Activated T-cell treated with anti-CD3 and anti-CD28 coated beads, Interleukin-2, amount 50 U/mL, for 24 hours (primary cell): Measurements from ENCODE around the gene ADRB1.

Source experiments
- DNase-seq: peaks from one replicate; pipeline ENCODE4 v3.0.0-alpha.2; 2020
- H3K27ac Mint-ChIP-seq: 2 replicates; pipeline ENCODE4 v1.8.0; 2020; ENCODE audit warnings: mild to moderate bottlenecking, mixed read lengths
- H3K27me3 Mint-ChIP-seq: 2 replicates; pipeline ENCODE4 v1.8.0; 2020; ENCODE audit warnings: mixed read lengths
- H3K36me3 Mint-ChIP-seq: 2 replicates; pipeline ENCODE4 v1.8.0; 2020; ENCODE audit warnings: low read depth, mixed read lengths
- H3K4me1 Mint-ChIP-seq: 2 replicates; pipeline ENCODE4 v1.8.0; 2020; ENCODE audit warnings: low read depth, mixed read lengths
- H3K4me3 Mint-ChIP-seq: 2 replicates; pipeline ENCODE4 v1.8.0; 2020; ENCODE audit warnings: mild to moderate bottlenecking, moderate library complexity, mixed read lengths
- H3K9me3 Mint-ChIP-seq: 2 replicates; pipeline ENCODE4 v1.8.0; 2020; ENCODE audit warnings: mixed read lengths

ADRB1 gene

DNA sequence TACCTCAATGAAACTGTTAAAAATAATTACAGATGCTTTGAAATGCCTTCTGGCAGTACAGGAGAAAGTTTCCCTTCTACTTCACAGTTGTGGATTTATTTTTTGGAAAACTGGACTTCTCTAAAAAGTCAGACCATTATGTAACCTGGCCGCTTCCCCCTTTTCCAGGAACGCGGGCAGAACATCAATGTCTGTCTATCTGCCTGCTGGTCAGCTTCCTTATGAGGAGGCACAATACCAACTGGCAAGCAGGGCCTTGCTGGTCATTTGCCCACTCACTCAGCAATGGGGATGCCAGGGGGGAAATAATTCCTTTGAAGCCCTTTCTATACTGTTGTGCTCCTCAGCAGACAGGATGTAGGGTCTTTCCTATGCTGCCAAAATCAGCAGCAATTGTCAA, 22.5 kb upstream of the ADRB1 start:
- no peak overlapping the region for H3K4me3 Mint-ChIP-seq
- DNase-seq: no peak
- peaks cover 5% of the 10 kb centered on the region for H3K27me3 Mint-ChIP-seq
- H3K27ac Mint-ChIP-seq: no peak overlapping the region
- H3K4me1 Mint-ChIP-seq: peaks cover 14% of the 10 kb centered on the region
- H3K36me3 Mint-ChIP-seq: no peaks in the 10 kb centered on the region
- H3K9me3 Mint-ChIP-seq: no peaks in the 10 kb centered on the region

DNA sequence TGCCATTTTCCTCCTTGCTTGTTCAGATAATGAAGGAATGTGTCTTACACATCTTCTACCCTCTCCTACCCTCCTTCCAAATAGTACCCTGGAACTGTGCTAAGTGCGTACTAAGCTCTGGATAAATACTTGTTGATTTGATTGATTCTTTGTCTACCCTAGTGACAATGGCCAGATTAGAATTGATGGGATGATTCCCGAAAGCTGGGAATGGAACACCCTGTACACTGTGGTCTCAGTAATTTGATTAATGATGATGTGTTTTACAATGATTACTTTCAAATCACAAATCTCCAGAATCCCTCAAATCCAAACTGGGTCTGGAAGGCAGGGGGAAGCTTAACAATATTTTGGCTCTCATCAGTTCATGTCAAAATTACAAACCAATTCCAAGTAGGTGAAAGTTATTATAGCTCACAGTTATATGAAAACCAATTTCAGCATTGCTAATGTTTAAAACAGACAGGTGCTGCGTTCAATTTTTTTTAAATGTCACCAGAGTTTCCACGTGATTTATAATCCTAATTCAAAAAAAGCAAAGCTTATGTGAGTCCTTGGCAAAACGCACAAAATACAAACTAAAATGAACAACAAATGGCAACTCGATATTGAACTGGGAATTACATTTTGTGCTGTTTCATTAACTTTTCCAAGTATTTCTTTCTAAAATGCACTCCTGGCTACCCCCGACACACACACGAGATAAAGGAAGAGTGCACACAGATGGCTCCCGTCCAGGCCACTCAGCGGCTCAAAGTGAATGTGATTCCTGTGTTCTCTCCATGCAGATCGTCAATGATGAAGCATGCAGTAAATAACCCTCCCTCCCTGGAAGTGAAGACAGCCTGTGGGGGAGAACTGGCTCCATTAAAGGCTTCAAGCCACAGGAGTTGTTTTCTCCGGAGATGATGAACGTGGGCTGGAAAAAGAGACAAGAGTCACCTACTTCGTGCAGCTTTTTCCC, 21.7 kb upstream of the ADRB1 start:
- Mint-ChIP-seq H3K9me3 (no peaks in the 10 kb centered on the region), H3K27ac (no peak overlapping the region), H3K4me1 (peaks cover 14% of the 10 kb centered on the region), H3K36me3 (no peaks in the 10 kb centered on the region), H3K4me3 (no peak overlapping the region), H3K27me3 (peaks cover 5% of the 10 kb centered on the region)
- no peak for DNase-seq

DNA sequence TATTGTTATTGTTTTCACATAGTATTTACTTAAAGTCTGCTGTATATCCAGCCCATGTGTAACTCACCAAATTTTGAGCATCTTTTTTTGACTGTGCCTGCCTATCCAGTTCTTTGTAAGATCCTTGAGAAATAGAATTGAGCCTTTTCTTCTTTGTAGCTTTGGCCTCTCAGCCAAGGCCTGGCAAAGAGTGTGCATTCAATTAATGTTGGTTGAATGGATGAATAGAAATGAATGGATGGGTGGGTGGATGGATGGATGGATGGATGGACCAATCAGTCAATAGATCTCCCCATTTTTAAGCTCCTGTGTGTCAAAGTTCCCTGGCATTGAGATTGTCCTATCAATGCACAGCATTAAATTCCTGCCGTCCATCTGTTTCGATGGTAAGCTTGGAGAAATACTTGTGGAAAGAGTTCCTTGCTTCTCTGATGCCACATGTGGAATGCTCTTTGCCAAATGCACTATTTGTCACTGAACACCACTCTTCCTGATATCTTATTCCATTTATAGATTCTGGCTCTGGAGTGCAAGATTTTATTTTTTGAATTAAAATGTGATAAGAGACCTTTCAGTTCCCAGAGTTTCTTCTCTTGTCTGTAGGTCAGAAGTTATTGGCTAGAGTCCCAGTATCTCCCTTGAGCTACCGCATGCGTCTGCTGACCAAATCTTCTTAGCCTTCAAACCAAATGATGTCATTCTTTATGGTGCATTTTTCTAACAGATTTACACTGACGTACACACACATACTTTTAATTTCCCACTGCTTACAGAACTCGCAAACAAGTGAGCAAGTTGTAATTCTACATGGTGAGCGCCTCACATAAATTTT, 20.7 kb upstream of the ADRB1 start:
- peaks cover 5% of the 10 kb centered on the region for H3K27me3 Mint-ChIP-seq
- H3K4me1 Mint-ChIP-seq: peaks cover 14% of the 10 kb centered on the region

DNA sequence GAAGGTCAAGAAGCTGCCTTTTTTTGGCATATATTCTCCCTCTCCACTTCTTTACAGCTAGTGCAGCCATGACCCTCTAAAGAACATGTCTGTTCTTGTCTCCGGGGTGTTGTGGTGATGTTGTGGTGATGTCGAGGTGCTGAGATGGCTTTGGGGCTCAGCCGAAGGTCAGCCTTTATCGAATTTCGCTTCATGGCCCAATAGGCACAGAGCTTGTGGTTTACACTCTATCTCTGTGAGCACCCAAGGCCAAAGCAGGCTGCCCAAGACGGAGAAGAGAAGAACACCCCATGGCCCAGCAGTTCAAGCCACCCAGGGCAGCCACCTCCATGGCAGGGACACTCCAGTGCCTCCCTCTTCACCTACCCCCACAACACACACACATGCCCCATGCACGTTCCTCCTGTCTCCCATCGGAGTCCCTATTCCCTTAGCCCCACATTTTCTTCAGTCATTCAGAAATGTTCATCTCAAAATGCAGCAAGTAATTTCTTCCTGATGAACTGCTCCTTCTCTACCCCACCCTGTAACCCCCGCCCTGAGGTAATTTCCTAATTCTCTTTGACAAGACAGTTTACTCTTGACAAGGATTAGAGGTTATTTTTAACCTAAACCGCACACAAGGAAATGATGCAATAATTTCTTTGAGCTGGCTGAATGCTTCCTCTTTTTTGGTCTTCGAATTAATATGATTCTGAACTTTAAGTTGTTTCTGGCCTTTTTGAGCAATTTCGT, 18.6 kb upstream of the ADRB1 start:
- Mint-ChIP-seq H3K36me3 (no peaks in the 10 kb centered on the region), H3K4me3 (no peak overlapping the region), H3K4me1 (peaks cover 14% of the 10 kb centered on the region), H3K27me3 (peaks cover 13% of the 10 kb centered on the region), H3K27ac (peak overlapping the region; percentile 6), H3K9me3 (no peaks in the 10 kb centered on the region)
- DNase-seq: no peak

More for the DNA sequence above, 20.7 kb upstream of the ADRB1 start:
- Mint-ChIP-seq H3K9me3 (no peaks in the 10 kb centered on the region), H3K27ac (no peak overlapping the region), H3K4me3 (no peak overlapping the region), H3K36me3 (no peaks in the 10 kb centered on the region)
- no peak for DNase-seq

DNA sequence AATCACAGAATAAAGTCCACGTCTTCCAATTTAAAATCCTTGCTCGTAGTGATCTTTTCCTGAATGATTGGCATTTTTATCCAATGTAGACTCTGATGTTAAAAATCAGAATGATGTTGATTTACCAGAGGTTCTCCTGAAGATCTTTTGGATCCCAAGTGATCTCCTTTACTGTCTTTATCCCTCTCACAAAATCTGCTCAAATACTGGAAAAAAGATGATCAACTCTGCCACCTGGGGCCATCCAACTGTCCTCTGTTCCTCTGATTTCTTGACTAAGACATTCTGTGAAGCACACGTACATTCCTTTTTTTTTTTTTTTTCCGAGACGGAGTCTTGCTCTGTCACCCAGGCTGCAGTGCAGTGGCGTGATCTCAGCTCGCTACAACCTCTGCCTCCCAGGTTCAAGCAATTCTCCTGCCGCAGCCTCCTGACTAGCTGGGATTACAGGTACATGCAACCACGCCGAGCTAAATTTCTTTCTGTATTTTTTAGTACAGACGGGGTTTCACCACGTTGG, 18.0 kb upstream of the ADRB1 start:
- Mint-ChIP-seq H3K9me3 (no peaks in the 10 kb centered on the region), H3K36me3 (no peaks in the 10 kb centered on the region), H3K27me3 (peaks cover 14% of the 10 kb centered on the region), H3K4me1 (peaks cover 14% of the 10 kb centered on the region), H3K4me3 (no peak overlapping the region), H3K27ac (peak overlapping the region; percentile 6)
- DNase-seq: no peak

DNA sequence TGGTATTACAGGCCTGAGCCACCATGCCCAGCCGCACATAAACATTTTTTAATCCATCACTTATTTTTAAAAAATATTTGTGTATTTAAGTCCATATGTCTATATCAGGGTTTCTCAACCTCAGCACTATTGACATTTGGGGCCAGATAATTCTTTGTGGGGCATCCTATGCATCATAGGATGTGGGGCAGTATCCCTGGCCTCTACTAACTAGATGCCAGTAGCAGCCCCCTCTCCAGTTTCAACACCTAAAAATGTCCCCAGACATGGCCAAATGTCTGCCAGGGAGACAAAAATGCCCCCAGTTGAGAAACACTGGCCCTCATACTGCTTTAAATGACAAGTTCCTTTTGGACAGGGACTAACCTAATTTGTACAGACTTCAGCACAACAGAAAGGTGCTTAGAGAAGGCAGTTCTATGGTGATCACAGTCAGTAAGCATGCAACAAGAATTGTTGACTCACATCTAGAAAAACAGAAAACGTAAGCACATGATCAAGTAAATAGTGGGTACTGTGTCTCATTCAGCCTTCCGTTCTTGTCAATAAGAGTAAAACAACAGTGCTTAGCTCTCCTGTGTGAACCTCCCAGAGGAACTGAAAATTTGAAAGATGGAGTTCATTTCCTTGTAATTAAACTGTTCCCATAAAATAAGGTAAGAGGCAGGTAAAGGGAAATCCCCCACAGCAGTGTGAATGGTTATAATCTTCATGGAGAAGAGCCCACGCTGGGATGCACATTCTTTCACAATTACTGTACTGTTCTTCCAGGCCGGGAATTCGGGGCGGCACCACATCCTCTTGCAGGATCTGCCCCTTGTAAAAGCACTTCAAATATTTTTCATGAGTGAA, 17.3 kb upstream of the ADRB1 start:
- Mint-ChIP-seq H3K27me3 (peaks cover 17% of the 10 kb centered on the region), H3K36me3 (no peaks in the 10 kb centered on the region), H3K9me3 (no peaks in the 10 kb centered on the region), H3K4me3 (no peak overlapping the region), H3K4me1 (peaks cover 14% of the 10 kb centered on the region), H3K27ac (no peak overlapping the region)
- DNase-seq: no peak

DNA sequence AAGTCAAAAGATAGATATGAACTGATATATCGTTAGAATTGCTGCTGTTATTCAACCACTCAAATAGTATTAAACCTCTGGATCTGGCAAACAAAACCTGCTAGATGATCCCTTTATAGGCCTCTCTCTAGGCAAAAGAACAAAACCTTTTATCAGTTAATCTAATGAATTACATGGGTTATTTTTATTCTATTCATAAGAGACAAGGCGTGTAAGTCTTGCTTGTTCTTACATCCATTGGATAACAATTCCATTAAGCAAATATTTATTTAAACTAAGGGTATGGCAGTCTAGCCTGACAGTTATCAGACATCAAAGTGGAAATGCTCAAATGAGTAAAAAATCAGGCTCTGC, 16.6 kb upstream of the ADRB1 start:
- Mint-ChIP-seq H3K9me3 (no peaks in the 10 kb centered on the region), H3K4me3 (no peak overlapping the region), H3K27ac (no peak overlapping the region), H3K4me1 (peaks cover 14% of the 10 kb centered on the region), H3K36me3 (no peaks in the 10 kb centered on the region), H3K27me3 (peaks cover 17% of the 10 kb centered on the region)
- no peak for DNase-seq

DNA sequence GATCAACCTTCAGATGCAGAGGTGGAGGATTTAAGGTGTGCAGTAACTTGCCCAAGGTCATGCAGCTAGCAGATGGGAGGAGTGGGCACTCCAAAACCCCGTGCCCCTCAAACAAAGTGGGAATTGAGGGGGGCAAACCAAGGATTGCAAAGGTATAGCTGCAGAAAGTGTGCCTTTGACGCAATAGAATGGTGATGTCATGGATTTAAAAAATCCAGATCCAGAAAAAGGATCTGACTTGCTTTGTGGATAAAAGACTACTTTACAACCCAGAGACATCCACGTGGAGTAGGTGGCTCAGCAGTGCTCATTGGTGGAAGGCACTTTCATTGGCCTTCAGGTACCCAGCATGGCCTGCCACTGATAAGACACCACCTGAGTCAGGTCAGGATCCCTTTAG, 15.7 kb upstream of the ADRB1 start:
- Mint-ChIP-seq H3K36me3 (no peaks in the 10 kb centered on the region), H3K27me3 (peaks cover 16% of the 10 kb centered on the region), H3K4me3 (no peak overlapping the region), H3K27ac (no peak overlapping the region), H3K9me3 (no peaks in the 10 kb centered on the region), H3K4me1 (peaks cover 14% of the 10 kb centered on the region)
- no peak for DNase-seq

DNA sequence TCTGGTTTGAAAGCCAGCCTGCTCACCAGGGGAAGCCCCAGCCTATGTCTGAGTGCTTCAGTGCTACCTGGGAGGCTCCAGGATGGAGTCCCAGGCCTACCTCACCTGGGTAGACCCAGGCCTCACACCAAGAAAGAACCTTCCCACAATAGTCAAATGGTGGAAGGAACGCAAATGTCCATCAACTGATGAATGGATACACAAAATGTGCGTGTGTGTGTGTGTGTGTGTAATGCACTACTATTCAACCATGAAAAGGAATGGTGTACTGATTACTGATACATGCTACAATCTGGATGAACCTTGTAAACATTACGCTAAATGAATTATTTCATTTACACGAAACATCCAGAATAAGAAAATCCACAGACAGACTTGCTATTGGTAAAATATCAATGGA, 15.2 kb upstream of the ADRB1 start:
- peaks cover 19% of the 10 kb centered on the region for H3K27me3 Mint-ChIP-seq
- H3K36me3 Mint-ChIP-seq: no peaks in the 10 kb centered on the region
- no peak overlapping the region for H3K4me3 Mint-ChIP-seq
- DNase-seq: no peak
- H3K27ac Mint-ChIP-seq: no peak overlapping the region
- H3K9me3 Mint-ChIP-seq: no peaks in the 10 kb centered on the region
- H3K4me1 Mint-ChIP-seq: peaks cover 14% of the 10 kb centered on the region

DNA sequence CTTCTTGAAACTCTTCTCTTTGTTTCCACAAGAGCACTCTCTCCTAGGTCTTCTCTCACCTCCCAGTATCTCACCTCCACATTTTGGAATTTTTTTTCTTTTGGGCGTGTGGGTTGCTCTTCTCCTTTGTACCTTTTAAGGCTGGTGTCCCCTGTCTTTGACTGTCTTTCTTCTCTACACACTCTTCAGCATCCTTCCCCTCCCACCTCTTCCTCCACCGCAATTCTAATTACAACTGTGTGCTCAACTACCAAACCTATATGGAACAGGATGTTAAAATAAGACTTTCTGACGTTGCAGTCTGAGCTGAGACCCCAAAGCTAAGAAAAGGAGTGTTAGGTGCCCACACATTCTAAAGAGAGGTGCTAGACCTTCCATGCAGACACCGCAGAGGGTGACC, 14.0 kb upstream of the ADRB1 start:
- Mint-ChIP-seq H3K36me3 (no peaks in the 10 kb centered on the region), H3K27ac (no peak overlapping the region), H3K27me3 (peaks cover 19% of the 10 kb centered on the region), H3K4me1 (peaks cover 11% of the 10 kb centered on the region), H3K9me3 (no peaks in the 10 kb centered on the region), H3K4me3 (no peak overlapping the region)
- DNase-seq: no peak

DNA sequence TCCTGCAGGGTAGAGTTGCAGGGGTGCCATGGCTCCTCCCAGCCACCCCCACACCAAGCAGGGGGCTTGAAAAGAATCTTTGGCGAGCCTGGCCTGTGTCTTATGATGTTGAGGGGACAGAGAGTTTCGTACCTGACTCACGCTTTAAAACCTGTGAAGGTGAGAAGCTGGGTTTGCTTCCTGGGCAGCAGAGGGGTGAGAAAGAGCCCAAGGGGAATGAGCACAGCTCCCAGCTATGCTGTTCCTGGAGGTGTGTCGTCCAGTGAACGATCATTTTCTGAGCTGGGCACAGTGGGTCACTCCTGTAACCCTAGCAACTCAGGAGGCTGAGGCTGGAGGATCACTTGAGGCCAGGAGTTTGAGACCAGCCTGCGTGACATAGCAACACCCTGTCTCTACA, 13.5 kb upstream of the ADRB1 start:
- H3K27ac Mint-ChIP-seq: no peak overlapping the region
- peaks cover 7% of the 10 kb centered on the region for H3K4me1 Mint-ChIP-seq
- H3K36me3 Mint-ChIP-seq: no peaks in the 10 kb centered on the region
- DNase-seq: no peak
- no peaks in the 10 kb centered on the region for H3K9me3 Mint-ChIP-seq
- H3K27me3 Mint-ChIP-seq: peaks cover 19% of the 10 kb centered on the region
- H3K4me3 Mint-ChIP-seq: no peak overlapping the region

DNA sequence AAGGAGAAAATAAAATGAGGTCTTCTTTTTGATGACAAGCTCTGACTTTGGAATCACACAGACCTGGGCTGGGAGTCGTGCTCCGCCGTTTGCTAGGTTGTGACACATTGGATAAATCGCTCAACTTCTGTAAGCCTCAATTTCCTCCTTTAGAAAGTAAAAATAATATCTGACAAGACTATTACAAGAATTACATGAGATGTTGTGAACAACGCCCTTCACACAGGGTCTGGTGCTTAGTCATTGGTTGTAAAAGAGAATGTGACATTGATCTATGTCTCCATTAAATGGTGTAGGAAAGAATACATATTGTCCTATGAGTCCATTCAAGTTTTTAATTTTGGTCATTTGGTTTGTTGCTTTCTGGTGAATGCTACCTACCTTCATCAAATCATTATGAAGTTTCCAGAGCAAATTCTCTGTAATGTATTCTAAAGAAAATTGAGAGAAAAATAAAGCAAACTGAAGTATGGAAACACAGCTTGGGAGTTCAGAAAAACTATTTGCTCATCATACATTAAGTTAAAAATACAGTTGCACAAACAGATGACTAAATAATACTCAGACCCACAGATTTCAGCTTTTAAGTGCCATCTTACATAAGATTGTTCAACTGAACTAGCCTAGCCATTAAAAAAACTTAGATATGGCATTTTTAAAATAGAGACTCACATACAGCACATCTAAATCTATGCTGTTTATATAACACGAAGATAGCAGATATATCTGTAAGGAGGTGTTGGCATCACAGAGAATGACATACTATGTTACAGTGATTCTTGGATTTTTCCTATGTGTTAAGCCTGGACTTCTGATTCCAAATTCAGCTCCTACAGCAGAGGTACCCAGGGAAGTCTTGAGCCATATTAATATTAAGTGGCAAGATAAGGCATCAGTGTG, 12.3 kb upstream of the ADRB1 start:
- no peaks in the 10 kb centered on the region for H3K36me3 Mint-ChIP-seq
- no peak overlapping the region for H3K4me3 Mint-ChIP-seq
- no peak overlapping the region for H3K27ac Mint-ChIP-seq
- no peak for DNase-seq
- no peaks in the 10 kb centered on the region for H3K9me3 Mint-ChIP-seq
- H3K4me1 Mint-ChIP-seq: no peaks in the 10 kb centered on the region
- peaks cover 26% of the 10 kb centered on the region for H3K27me3 Mint-ChIP-seq

DNA sequence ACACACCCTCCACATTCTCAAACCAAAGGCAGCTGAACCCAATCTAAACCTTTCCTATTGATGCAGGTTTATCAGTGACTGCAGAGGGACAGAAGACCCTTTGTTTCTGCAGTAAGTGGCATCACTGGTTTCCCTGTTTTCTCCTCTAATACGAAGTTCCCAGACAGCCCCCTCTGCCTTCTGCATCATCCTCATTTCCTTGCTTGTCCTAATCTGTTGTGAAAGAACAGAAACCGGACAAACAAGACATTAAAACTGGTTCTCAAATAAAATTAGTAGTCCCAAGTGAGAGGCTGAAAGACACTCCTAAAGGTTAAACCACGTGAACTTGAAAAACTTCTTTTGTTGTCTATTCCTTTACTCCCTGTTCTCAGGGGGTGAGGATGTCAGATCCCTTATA, 10.1 kb upstream of the ADRB1 start:
- DNase-seq: no peak
- Mint-ChIP-seq H3K4me3 (no peak overlapping the region), H3K27me3 (peaks cover 30% of the 10 kb centered on the region), H3K9me3 (no peaks in the 10 kb centered on the region), H3K36me3 (no peaks in the 10 kb centered on the region), H3K4me1 (no peaks in the 10 kb centered on the region), H3K27ac (no peak overlapping the region)
